Measurements from ENCODE around the gene PLCL1.

The PLCL1 gene

GRCh38 chr2:197929008-197929885, 124.9 kb downstream of the PLCL1 start:
- no peak for DNase-seq

DNA sequence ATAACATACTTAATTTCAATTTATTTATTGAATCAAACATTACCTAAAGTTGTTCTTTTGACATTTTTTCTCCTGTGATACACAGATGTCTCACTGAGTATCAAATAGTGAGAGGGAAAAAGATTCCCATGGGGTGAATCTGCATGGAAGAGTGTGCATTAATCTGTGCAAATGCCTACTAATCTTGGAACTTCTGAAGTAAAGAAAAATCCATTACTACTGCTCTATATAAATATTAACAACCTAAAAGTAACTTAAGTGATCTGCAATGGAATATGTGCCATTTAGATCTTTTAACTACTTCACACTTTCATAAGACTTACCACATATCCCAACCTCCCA, 125.5 kb downstream of the PLCL1 start:
- no peak for DNase-seq

GRCh38 chr2:197930570-197931278, 126.3 kb downstream of the PLCL1 start:
- DNase-seq, result no peak

- no peak for DNase-seq
These were observed 127.4 kb downstream of the PLCL1 start for GRCh38 chr2:197931661-197932312.

DNA sequence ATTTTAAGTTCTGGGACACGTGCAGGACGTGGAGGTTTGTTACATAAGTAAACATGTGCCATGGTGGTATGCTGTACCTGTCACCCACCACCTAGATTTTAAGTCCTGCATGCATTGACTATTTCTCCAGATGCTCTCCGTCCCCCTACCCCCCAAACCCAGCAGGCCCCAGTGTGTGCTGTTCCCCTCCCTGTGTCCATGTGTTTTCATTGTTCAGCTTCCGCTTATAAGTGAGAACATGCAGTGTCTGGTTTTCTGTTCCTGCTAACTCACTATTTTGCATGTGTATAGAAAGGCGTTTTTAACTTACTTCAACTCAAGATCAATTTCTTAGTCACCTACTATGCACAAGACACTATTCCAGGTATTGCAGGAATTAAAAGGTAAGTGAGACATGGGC, 128.0 kb downstream of the PLCL1 start:
- no peak for DNase-seq

- DNase-seq, result no peak
These were observed 130.0 kb downstream of the PLCL1 start for GRCh38 chr2:197934261-197934933.

DNA sequence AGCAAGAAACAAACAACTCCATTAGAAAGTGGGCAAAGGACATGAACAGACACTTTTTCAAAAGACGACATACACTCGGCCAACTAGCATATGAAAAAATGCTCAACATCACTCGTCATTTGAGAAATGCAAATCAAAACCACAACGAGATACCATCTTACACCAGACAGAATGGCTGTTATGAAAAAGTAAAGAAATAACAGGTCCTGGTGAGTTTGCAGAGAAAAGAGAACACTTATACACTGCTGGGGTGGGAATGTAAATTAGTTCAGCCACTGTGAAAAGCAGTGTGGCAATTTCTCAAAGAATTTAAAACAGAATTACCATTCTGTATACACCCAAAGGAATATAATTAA, 130.5 kb downstream of the PLCL1 start:
- peak in 1 of 5 donors; percentile 42 for DNase-seq

DNA sequence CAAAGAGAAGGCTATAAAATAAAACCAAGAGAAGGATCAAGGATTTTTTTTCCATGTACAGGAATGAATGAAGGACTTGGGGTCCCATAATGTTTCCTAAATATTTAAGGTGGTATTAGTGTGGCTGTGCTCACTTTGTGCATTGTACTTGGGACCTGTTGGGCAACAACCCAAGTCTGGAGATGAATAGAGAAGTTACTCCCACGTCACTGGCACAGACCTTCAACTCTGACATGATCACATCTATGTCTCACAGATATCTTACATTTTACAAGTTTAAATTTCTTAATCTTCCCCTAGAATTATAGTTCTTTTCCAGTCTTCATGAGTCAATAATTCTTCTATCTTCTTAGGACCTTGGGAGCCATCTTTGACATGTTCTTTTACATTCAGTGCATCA, 133.4 kb downstream of the PLCL1 start:
- no peak for DNase-seq

GRCh38 chr2:197938555-197938954, 134.2 kb downstream of the PLCL1 start:
- no peak for DNase-seq

- DNase-seq, result no peak
These were observed 135.4 kb downstream of the PLCL1 start for GRCh38 chr2:197939787-197940186.

GRCh38 chr2:197940382-197940781, 136.0 kb downstream of the PLCL1 start:
- no peak for DNase-seq

DNA sequence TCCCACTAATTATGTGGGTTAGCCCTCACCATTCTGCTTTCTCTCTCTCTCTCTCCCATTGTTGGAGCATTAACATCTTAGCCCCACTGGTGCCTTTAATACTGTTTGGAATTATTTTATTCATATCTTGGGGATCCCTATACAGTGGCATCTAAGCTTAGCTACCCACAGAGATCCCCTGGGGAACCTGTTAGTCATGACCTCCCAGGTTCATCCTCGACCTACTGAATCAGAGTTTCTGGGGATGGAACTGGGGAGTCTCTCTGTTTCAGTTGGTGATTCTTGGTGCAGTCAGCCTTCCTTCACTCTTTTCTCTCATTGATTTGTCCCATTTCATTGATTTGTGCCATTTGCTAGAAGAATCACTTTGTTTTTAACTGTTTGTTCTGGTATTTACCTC, 137.3 kb downstream of the PLCL1 start:
- DNase-seq, result no peak

GRCh38 chr2:197943731-197944130, 139.3 kb downstream of the PLCL1 start:
- DNase-seq, result no peak

- no peak for DNase-seq
These were observed 140.2 kb downstream of the PLCL1 start for GRCh38 chr2:197944416-197945096.

GRCh38 chr2:197946562-197946961, 142.2 kb downstream of the PLCL1 start:
- DNase-seq, result no peak

DNA sequence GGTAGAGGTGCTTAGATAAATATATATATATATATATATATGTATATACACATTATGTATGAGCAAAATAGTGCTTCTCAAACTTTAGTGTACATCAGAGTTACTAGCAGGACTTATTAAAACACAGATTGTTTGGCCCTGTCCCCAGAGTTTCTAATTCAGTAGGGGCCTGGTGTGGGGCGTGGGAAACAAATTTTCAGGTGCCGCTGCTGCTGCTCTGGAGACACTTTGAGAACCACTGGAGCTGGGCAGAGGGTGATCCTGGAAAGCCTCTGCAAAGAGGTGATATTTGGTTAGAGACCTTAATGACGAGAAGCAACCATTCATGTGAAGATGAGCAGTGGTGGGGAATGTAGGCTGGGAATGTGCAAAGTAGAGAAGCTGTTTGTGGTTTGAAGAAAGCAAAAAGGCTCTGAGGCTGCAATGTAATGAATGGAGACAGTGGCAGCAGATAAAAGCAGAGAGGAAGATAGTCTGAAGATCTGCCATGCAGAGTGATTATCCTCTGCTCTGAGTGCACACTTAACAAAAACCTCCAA, 142.9 kb downstream of the PLCL1 start:
- no peak for DNase-seq

DNA sequence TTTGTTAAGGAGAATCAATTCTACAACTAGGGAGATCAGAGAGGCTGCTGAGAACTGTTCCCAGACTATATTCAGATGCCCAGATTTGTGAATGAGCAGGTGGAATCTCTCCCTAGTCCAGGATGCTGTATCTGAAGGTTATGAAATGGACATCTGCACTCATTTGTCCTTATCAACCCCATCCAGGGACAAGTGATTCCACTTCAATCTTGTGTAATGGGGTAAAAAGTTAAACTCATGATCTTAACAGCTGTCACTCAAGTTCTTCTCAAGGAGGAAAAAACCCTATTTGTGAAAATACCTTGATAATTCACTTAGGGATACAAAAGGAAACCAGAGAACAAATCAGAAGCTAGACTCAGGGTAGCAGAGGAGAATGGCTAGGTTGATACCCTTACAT, 144.8 kb downstream of the PLCL1 start:
- DNase-seq, result no peak

DNA sequence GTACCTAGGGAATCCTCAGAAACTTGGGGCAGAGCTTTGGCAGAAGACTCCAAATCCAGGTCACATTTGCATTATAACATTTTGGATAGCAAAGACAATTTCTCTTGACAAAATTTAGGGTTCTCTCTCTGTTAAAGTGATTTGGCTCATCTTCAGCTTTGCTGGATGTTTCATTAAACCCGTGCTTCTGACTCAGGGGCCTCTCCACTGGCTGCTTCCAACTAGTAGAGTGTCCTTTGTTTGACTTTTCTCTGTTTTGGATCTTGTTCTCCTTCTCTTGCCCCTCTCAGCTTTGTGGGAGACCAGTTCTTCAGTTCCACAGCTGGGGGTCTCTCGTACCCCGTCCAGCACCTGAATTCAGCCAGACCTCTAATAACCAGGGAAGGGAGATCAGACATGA, 145.6 kb downstream of the PLCL1 start:
- DNase-seq, result no peak

- no peak for DNase-seq
These were observed 146.3 kb downstream of the PLCL1 start for GRCh38 chr2:197950724-197951123.

DNA sequence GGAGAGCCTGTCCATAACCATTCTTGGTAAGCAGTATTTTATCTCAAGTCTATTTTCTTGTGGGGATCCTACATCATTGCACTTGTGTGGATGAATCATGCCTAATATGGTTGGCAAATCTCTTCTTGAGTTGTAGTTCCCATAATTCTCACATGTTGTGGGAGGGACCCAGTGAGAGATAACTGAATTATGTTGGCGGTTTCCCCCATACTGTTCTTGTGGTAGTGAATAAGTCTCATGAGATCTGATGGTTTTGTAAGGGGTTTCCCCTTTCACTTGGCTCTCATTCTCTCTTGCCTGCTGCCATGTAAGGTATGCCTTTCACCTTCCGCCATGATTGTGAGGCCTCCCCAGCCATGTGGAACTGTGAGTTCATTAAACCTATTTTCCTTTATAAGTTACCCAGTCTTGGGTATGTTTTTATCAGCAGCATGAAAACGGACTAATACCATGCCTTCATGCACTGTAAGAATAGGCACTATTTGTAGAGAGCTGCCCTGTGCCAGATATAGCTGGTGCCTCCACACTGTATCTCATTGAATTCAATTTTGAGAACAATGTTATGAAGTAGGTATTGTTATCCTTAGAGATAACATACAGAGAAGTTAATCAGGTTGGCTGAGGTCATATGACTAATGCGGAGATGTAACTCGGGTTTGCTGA, 148.3 kb downstream of the PLCL1 start:
- no peak for DNase-seq

DNA sequence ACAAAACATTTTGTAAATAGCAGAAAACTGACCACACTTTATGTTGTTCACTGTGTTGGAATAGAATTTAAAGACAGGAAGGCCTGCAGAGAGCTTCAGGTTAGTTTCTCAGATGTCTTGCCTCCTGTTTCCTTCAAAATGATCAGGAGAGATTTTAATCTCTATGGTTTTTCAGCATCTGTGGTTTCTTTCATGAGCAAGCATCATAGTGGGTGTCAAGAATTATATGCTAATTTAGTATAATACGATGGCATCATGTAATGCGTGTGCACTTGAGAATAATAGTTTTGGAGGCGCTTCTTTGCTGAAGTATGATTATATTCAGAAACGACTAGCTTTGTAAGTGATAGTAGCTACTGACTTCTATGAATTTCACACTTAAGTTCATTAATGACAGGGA, 149.9 kb downstream of the PLCL1 start:
- DNase-seq, result no peak

DNA sequence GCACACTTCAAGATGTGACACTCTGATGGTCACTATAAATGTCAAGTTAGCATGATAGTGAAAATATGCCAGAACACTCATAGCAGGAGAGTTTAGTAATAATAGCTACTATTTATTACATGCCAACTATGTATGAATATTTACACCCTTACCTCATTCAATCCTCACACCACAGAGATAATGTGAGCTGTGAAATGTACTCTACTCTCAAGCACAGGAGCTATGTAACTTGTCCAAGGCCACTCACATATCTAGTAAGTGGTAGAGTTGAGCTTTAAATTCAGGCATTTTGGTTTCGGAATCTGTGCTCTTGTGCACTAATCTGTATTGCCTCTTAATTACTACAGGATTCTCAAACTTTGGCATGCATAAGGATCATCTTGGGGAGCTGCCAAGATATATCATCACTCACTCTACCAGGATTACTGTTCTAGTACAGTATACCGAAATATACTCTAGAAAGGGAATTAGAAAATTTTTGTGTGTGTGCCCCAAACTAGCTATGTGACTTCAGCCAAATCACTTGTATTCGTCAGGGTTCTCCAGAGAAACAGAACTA, 154.3 kb downstream of the PLCL1 start:
- no peak for DNase-seq

Measured in T-helper 1 cell (primary cell).